Measurements from ENCODE around the gene ASCL4. TPM values are rescaled to one million over a fixed set of nuclear protein-coding genes. Genes with fewer than 3 reads are reported as not detected.

Gene ASCL4
- total RNA-seq, 1 donor from 2014 or later = not detected

DNA sequence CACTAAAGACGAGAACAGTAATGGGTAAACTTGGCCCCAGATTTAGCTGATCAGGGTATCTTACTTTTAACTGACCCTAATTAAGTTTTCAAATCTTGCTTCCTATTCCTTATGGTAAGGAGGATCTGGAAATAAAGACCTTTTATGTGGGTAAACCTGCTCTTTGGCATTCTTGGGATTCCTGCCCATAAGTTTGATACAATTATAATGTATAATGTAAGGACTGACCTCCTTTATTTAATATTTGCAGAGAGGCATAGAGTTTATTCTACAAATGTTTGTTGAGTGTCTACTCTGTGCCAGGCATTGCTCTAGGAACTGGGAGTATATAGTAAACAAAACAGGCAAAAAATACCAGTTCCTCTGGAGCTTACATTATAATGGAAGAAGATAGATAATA, 9.2 kb upstream of the ASCL4 start:
- no peak for DNase-seq (ENCODE audit: extremely low spot score, unreplicated experiment)
- Mint-ChIP-seq H3K4me3 (no peak overlapping the region), H3K27ac (no peak overlapping the region), H3K36me3 (no peaks in the 10 kb centered on the region), H3K4me1 (ENCODE audit: unreplicated experiment) (peaks cover 6% of the 10 kb centered on the region), H3K9me3 (no peaks in the 10 kb centered on the region), H3K27me3 (peaks cover 17% of the 10 kb centered on the region)
- TF ChIP-seq, protein P1, sequence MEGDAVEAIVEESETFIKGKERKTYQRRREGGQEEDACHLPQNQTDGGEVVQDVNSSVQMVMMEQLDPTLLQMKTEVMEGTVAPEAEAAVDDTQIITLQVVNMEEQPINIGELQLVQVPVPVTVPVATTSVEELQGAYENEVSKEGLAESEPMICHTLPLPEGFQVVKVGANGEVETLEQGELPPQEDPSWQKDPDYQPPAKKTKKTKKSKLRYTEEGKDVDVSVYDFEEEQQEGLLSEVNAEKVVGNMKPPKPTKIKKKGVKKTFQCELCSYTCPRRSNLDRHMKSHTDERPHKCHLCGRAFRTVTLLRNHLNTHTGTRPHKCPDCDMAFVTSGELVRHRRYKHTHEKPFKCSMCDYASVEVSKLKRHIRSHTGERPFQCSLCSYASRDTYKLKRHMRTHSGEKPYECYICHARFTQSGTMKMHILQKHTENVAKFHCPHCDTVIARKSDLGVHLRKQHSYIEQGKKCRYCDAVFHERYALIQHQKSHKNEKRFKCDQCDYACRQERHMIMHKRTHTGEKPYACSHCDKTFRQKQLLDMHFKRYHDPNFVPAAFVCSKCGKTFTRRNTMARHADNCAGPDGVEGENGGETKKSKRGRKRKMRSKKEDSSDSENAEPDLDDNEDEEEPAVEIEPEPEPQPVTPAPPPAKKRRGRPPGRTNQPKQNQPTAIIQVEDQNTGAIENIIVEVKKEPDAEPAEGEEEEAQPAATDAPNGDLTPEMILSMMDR (conservative IDR thresholded peaks at IDR 0.05) = no peak

DNA sequence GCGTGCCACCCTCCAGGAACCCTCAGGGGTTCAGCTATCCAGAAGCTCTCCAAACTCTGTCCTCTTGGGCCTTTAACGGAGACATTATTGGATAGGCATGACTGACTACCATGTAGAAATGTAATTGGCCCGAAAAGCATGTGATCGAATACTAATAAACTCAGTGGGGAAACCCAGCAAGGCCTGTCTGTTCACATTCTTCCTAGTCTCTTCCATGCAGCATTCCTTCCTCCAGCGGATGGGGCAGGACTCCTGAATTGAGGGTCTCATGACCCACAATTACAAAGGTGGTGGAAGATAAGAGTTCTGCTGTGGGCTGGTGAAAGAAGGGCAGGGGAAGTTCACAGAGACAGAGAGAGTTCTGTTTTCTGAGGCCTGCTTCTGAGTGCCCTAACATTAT, 7.0 kb upstream of the ASCL4 start:
- Mint-ChIP-seq H3K27me3 (peaks cover 32% of the 10 kb centered on the region), H3K4me1 (ENCODE audit: unreplicated experiment) (no peaks in the 10 kb centered on the region), H3K9me3 (no peaks in the 10 kb centered on the region), H3K4me3 (no peak overlapping the region), H3K36me3 (no peaks in the 10 kb centered on the region), H3K27ac (no peak overlapping the region)
- TF ChIP-seq, protein P1 (conservative IDR thresholded peaks at IDR 0.05) = no peak
- no peak for DNase-seq (ENCODE audit: extremely low spot score, unreplicated experiment)

DNA sequence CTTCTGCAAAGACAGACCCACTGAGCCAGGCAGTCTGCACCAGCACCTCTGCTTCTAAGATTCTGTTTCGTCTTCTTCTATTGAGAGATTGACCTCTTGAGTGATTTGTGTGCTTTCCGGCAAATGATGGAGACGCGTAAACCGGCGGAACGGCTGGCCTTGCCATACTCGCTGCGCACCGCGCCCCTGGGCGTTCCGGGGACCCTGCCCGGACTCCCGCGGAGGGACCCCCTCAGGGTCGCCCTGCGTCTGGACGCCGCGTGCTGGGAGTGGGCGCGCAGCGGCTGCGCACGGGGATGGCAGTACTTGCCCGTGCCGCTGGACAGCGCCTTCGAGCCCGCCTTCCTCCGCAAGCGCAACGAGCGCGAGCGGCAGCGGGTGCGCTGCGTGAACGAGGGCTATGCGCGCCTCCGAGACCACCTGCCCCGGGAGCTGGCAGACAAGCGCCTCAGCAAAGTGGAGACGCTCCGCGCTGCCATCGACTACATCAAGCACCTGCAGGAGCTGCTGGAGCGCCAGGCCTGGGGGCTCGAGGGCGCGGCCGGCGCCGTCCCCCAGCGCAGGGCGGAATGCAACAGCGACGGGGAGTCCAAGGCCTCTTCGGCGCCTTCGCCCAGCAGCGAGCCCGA, 703 bp downstream of the ASCL4 start:
- Mint-ChIP-seq H3K9me3 (no peaks in the 10 kb centered on the region), H3K4me1 (ENCODE audit: unreplicated experiment) (no peaks in the 10 kb centered on the region), H3K27ac (no peak overlapping the region), H3K27me3 (peaks cover 90% of the 10 kb centered on the region), H3K36me3 (no peaks in the 10 kb centered on the region), H3K4me3 (peak overlapping the region; percentile 69)
- DNase-seq (ENCODE audit: extremely low spot score, unreplicated experiment) = no peak
- TF ChIP-seq, protein P1 (conservative IDR thresholded peaks at IDR 0.05) = peak; percentile 55

DNA sequence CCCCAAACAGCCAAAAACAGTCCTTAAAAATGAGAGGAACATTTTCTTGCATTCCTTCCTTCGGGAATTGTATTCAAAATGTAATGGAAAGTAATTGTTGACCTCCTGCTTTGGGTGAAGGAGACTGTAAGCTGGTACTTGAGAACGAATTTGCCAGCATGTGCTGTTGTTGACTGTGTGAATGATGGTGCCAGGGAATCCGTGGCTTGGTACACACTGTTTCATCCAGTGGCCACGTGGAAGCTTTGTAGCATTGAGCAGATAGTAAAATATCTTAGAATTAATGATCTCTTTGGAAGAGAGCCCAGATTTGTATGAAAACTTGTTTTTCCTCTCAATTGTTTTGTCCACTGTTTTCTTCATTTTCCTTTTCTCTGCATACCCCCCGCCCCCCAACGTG, 1.7 kb downstream of the ASCL4 start:
- peak overlapping the region; percentile 71 for H3K4me3 Mint-ChIP-seq

DNA sequence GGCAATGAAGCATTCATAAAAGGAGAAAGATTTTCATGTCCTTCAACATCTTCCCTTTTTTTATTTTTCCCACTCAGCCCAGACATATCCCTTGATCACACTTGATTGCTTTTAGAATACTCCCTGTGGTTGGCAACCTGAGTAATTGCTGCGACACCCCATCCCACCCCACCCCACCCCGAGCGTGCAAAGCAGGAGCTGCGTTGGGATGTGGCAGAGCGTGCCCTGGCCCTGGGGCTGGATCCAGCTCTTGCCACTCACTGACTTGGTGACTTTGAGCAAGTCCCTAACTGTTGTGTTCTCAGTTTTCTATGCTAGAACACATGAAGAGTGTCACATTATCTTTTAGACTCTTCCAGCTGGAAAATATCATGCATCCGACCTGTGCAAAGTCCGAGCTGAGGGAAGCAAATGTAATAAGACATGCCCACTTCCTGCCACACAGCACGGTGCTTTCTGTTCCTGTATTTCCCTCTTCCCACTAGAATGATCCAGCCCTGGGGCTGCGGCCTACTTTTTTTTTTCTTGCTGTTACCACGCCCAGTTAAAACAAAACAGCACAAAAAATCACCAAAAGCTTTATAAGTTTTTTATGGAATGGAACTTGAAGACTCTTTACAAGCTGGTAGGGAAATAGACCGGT, 4.0 kb downstream of the ASCL4 start:
- Mint-ChIP-seq H3K9me3 (no peaks in the 10 kb centered on the region), H3K36me3 (no peaks in the 10 kb centered on the region), H3K27ac (no peak overlapping the region), H3K27me3 (peaks cover 78% of the 10 kb centered on the region), H3K4me3 (no peak overlapping the region), H3K4me1 (ENCODE audit: unreplicated experiment) (no peaks in the 10 kb centered on the region)
- no peak for DNase-seq (ENCODE audit: extremely low spot score, unreplicated experiment)
- TF ChIP-seq, protein P1 (conservative IDR thresholded peaks at IDR 0.05) = no peak

More for the DNA sequence above, 1.7 kb downstream of the ASCL4 start:
- no peak overlapping the region for H3K27ac Mint-ChIP-seq
- H3K4me1 Mint-ChIP-seq (ENCODE audit: unreplicated experiment) = no peaks in the 10 kb centered on the region
- no peaks in the 10 kb centered on the region for H3K9me3 Mint-ChIP-seq
- H3K36me3 Mint-ChIP-seq = no peaks in the 10 kb centered on the region
- no peak for DNase-seq (ENCODE audit: extremely low spot score, unreplicated experiment)
- H3K27me3 Mint-ChIP-seq = peaks cover 88% of the 10 kb centered on the region
- TF ChIP-seq, protein P1 (conservative IDR thresholded peaks at IDR 0.05) = no peak
